ENCODE results near the gene DDR1.

The DDR1 gene

GRCh38 chr6:30840084-30840934 is 44.0 kb upstream of the DDR1 start:
- H3K4me2 ChIP-seq (ENCODE audit: low read length): no peak overlapping the region
- no peak overlapping the region for H3K4me3 ChIP-seq (ENCODE audit: low read depth, low read length)
- H3K18ac ChIP-seq (ENCODE audit: low read length): no peak overlapping the region
- no peak overlapping the region for H3K4ac ChIP-seq (ENCODE audit: low read depth, low read length)
- peak overlapping the region; percentile 70 for H4K91ac ChIP-seq (ENCODE audit: low read depth, low read length)
- peaks cover 17% of the 10 kb centered on the region for H3K79me1 ChIP-seq (ENCODE audit: low read length)
- H2AFZ ChIP-seq (ENCODE audit: insufficient read depth, low read length, poor library complexity): no peak overlapping the region
- no peaks in the 10 kb centered on the region for H3K36me3 ChIP-seq (ENCODE audit: control insufficient read depth in 1 of 2, insufficient read depth in 2 of 2, low read length in 2 of 2)
- H2BK12ac ChIP-seq (ENCODE audit: low read length): no peak overlapping the region
- peaks cover 2% of the 10 kb centered on the region for H3K79me2 ChIP-seq (ENCODE audit: control insufficient read depth, insufficient read depth, low read length, poor library complexity)
- H3K27ac ChIP-seq (ENCODE audit: low read depth, low read length): peak overlapping the region; percentile 15
- H4K8ac ChIP-seq (ENCODE audit: low read depth, low read length): peak overlapping the region; percentile 53
- H3K4me1 ChIP-seq (ENCODE audit: control insufficient read depth in 1 of 2, insufficient read depth in 2 of 2, low read length in 2 of 2): peaks cover 18 to 20% of the 10 kb centered on the region in 2 experiments
- H2BK120ac ChIP-seq (ENCODE audit: insufficient read depth, low read length, poor library complexity): no peak overlapping the region
- no peak overlapping the region for H3K23ac ChIP-seq (ENCODE audit: low read length)
- no peaks in the 10 kb centered on the region for H3K27me3 ChIP-seq (ENCODE audit: insufficient read depth, low read length)
- no peak overlapping the region for H4K12ac ChIP-seq (ENCODE audit: low read depth, low read length)
- no peaks in the 10 kb centered on the region for H3K9me3 ChIP-seq (ENCODE audit: insufficient read depth, low read depth, low read length)
- no peak overlapping the region for H3K9ac ChIP-seq (ENCODE audit: low read length)
- peak overlapping the region; percentile 44 for H2BK5ac ChIP-seq (ENCODE audit: low read depth, low read length, poor library complexity)
- H2AK5ac ChIP-seq (ENCODE audit: low read length): no peak overlapping the region
- no CpG with 5 or more reads among the region's 9 CpGs for WGBS (ENCODE audit: extremely low coverage, insufficient coverage, insufficient read length)
- H3K14ac ChIP-seq (ENCODE audit: low read length): no peak overlapping the region
- no peak for DNase-seq

- peak; percentile 84 to 97 for DNase-seq
- peaks cover 2% of the 10 kb centered on the region for H3K79me2 ChIP-seq (ENCODE audit: control insufficient read depth, insufficient read depth, low read length, poor library complexity)
- no peak overlapping the region for H4K8ac ChIP-seq (ENCODE audit: low read depth, low read length)
- peak overlapping the region; percentile 42 for H2BK12ac ChIP-seq (ENCODE audit: low read length)
- H3K36me3 ChIP-seq (ENCODE audit: control insufficient read depth in 1 of 2, insufficient read depth in 2 of 2, low read length in 2 of 2): no peaks in the 10 kb centered on the region
- no peak overlapping the region for H2AFZ ChIP-seq (ENCODE audit: insufficient read depth, low read length, poor library complexity)
- no peak overlapping the region for H3K23ac ChIP-seq (ENCODE audit: low read length)
- H3K4ac ChIP-seq (ENCODE audit: low read depth, low read length): no peak overlapping the region
- H3K18ac ChIP-seq (ENCODE audit: low read length): no peak overlapping the region
- H3K27ac ChIP-seq (ENCODE audit: low read depth, low read length): no peak overlapping the region
- no peaks in the 10 kb centered on the region for H3K9me3 ChIP-seq (ENCODE audit: insufficient read depth, low read depth, low read length)
- no CpG with 5 or more reads among the region's 4 CpGs for WGBS (ENCODE audit: extremely low coverage, insufficient coverage, insufficient read length)
- no peak overlapping the region for H3K4me3 ChIP-seq (ENCODE audit: low read depth, low read length)
- peaks cover 18 to 21% of the 10 kb centered on the region in 2 experiments for H3K4me1 ChIP-seq (ENCODE audit: control insufficient read depth in 1 of 2, insufficient read depth in 2 of 2, low read length in 2 of 2)
- H2BK5ac ChIP-seq (ENCODE audit: low read depth, low read length, poor library complexity): peak overlapping the region; percentile 26
- H3K14ac ChIP-seq (ENCODE audit: low read length): peak overlapping the region; percentile 32
- no peaks in the 10 kb centered on the region for H3K27me3 ChIP-seq (ENCODE audit: insufficient read depth, low read length)
- H2BK120ac ChIP-seq (ENCODE audit: insufficient read depth, low read length, poor library complexity): peak overlapping the region; percentile 91
- peak overlapping the region; percentile 39 for H2AK5ac ChIP-seq (ENCODE audit: low read length)
- no peak overlapping the region for H3K9ac ChIP-seq (ENCODE audit: low read length)
- H4K12ac ChIP-seq (ENCODE audit: low read depth, low read length): no peak overlapping the region
- peaks cover 18% of the 10 kb centered on the region for H3K79me1 ChIP-seq (ENCODE audit: low read length)
- H3K4me2 ChIP-seq (ENCODE audit: low read length): no peak overlapping the region
- H4K91ac ChIP-seq (ENCODE audit: low read depth, low read length): peak overlapping the region; percentile 76
Observed at GRCh38 chr6:30840935-30841643, 43.2 kb upstream of the DDR1 start.

GRCh38 chr6:30841644-30842504 is 42.4 kb upstream of the DDR1 start:
- H2BK12ac ChIP-seq (ENCODE audit: low read length): peak overlapping the region; percentile 42
- no peaks in the 10 kb centered on the region for H3K36me3 ChIP-seq (ENCODE audit: control insufficient read depth in 1 of 2, insufficient read depth in 2 of 2, low read length in 2 of 2)
- no peak overlapping the region for H4K8ac ChIP-seq (ENCODE audit: low read depth, low read length)
- H2BK5ac ChIP-seq (ENCODE audit: low read depth, low read length, poor library complexity): peak overlapping the region; percentile 26
- peak overlapping the region; percentile 32 for H3K14ac ChIP-seq (ENCODE audit: low read length)
- peaks cover 18% of the 10 kb centered on the region for H3K79me1 ChIP-seq (ENCODE audit: low read length)
- H3K4ac ChIP-seq (ENCODE audit: low read depth, low read length): no peak overlapping the region
- no peak overlapping the region for H3K18ac ChIP-seq (ENCODE audit: low read length)
- no peak overlapping the region for H3K4me2 ChIP-seq (ENCODE audit: low read length)
- H4K12ac ChIP-seq (ENCODE audit: low read depth, low read length): no peak overlapping the region
- no CpG with 5 or more reads among the region's 6 CpGs for WGBS (ENCODE audit: extremely low coverage, insufficient coverage, insufficient read length)
- no peak overlapping the region for H2AFZ ChIP-seq (ENCODE audit: insufficient read depth, low read length, poor library complexity)
- H4K91ac ChIP-seq (ENCODE audit: low read depth, low read length): peak overlapping the region; percentile 76
- no peak overlapping the region for H3K9ac ChIP-seq (ENCODE audit: low read length)
- H3K79me2 ChIP-seq (ENCODE audit: control insufficient read depth, insufficient read depth, low read length, poor library complexity): peaks cover 2% of the 10 kb centered on the region
- no peaks in the 10 kb centered on the region for H3K27me3 ChIP-seq (ENCODE audit: insufficient read depth, low read length)
- peak overlapping the region; percentile 91 for H2BK120ac ChIP-seq (ENCODE audit: insufficient read depth, low read length, poor library complexity)
- no peak overlapping the region for H3K27ac ChIP-seq (ENCODE audit: low read depth, low read length)
- H3K4me1 ChIP-seq (ENCODE audit: control insufficient read depth in 1 of 2, insufficient read depth in 2 of 2, low read length in 2 of 2): peaks cover 18 to 21% of the 10 kb centered on the region in 2 experiments
- peak in 1 of 2 donors; percentile 31 for DNase-seq
- no peak overlapping the region for H3K4me3 ChIP-seq (ENCODE audit: low read depth, low read length)
- H3K9me3 ChIP-seq (ENCODE audit: insufficient read depth, low read depth, low read length): no peaks in the 10 kb centered on the region
- H2AK5ac ChIP-seq (ENCODE audit: low read length): peak overlapping the region; percentile 39
- H3K23ac ChIP-seq (ENCODE audit: low read length): no peak overlapping the region
